ENCODE data around the gene TMEM179.

Gene TMEM179

DNA sequence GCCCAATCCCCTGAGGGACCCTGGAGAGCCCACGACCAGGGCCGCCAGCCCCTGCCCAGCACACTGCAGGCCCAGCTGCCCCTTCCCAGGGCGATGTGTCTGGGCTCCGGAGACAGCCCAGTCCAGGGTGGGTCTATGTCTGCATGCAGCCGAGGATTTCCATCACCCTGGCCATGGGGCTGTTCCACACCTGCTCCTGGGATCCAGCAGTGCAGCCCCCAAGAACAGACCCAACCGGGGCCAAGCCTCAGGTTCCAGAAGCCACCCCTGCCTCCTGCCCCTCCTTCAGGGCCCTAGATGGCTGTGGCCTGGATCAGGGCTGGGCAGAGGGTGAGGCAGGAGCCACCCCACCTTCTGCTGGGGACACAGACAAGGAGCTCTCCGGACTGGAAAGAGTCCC is 13.5 kb downstream of the TMEM179 start:
- no peak for DNase-seq (ENCODE audit: low read depth)
- TF ChIP-seq, protein P1, sequence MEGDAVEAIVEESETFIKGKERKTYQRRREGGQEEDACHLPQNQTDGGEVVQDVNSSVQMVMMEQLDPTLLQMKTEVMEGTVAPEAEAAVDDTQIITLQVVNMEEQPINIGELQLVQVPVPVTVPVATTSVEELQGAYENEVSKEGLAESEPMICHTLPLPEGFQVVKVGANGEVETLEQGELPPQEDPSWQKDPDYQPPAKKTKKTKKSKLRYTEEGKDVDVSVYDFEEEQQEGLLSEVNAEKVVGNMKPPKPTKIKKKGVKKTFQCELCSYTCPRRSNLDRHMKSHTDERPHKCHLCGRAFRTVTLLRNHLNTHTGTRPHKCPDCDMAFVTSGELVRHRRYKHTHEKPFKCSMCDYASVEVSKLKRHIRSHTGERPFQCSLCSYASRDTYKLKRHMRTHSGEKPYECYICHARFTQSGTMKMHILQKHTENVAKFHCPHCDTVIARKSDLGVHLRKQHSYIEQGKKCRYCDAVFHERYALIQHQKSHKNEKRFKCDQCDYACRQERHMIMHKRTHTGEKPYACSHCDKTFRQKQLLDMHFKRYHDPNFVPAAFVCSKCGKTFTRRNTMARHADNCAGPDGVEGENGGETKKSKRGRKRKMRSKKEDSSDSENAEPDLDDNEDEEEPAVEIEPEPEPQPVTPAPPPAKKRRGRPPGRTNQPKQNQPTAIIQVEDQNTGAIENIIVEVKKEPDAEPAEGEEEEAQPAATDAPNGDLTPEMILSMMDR (conservative IDR thresholded peaks at IDR 0.05; ENCODE audit: low read length), result no peak

GRCh38 chr14:104590240-104590965 is 14.2 kb downstream of the TMEM179 start:
- H3K4me3 ChIP-seq (ENCODE audit: low read length), result peak overlapping the region; percentile 15; the same call in 1 of the 2 replicates
- no peak for DNase-seq (ENCODE audit: low read depth)
- TF ChIP-seq, protein P1 (conservative IDR thresholded peaks at IDR 0.05; ENCODE audit: low read length), result no peak

More for the DNA sequence above, 13.5 kb downstream of the TMEM179 start:
- no peak overlapping the region for H3K4me3 ChIP-seq (ENCODE audit: low read length)

GRCh38 chr14:104589338-104590195 is 15.0 kb downstream of the TMEM179 start:
- no peak for DNase-seq (ENCODE audit: low read depth)
- no peak overlapping the region for H3K4me3 ChIP-seq (ENCODE audit: low read length)
- TF ChIP-seq, protein P1 (conservative IDR thresholded peaks at IDR 0.05; ENCODE audit: low read length), result no peak

- no peak for DNase-seq (ENCODE audit: low read depth)
- H3K4me3 ChIP-seq (ENCODE audit: low read length), result no peak overlapping the region
- TF ChIP-seq, protein P1 (conservative IDR thresholded peaks at IDR 0.05; ENCODE audit: low read length), result no peak
Measured at GRCh38 chr14:104588066-104588857, 16.3 kb downstream of the TMEM179 start.

DNA sequence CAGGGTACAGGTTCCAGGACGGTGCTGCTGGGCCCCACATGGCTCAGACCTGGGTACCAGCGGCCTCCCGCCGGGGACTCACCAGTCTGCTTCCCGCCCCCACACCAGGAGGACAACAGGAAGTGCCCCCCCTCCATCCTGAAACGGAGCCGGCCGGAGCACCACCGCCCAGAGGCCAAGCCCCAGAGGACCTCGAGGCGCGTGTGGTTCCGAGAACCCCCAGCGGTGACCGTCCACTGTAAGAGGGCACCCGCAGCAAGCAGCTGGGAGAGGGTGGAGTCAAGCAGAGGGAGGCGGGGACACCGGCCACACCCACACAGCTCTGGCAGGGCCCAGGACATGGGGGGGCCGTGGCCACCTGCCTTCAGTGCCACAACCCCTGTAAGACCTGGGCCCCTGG is 16.9 kb downstream of the TMEM179 start:
- TF ChIP-seq, protein P1 (conservative IDR thresholded peaks at IDR 0.05; ENCODE audit: low read length), result no peak
- no peak overlapping the region for H3K4me3 ChIP-seq (ENCODE audit: low read length)
- no peak for DNase-seq (ENCODE audit: low read depth)

DNA sequence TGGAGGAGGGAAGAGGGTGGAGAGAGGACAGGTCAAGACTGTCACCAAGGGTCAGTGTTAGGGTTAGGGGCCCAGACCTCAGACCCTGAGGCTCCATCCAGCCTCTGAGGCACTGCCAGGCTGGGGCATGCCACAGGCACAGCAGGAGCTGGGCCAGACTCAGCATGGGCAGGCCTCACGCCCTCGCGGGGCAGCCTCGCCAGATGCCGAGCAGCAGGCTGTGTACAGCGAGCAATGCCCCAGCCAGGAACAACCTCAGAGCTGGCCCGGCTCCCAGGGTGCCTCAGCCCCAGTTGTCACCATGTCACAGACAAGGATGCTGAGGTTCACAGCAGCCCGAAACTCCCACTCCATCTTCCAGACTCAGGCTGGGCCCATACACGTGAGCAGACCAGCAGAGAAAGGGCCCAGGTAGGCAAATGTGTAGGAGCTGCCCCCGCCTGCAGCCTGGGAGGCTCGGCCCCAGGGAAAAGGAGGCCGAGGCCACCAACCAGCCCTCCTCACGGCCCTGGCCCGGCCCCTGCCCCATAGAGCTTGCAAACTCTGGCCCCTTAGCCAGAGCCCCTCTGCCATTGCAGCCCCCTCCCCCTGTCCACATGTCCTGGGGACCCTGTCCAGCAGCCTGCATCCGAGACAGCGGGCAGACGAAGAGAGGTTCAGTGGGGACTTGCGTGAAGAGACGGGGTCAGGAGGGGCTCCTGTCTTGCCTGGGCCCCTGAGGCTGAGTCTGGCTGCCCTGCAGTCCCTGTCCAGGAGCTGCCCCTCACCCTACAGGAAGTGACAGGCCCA is 17.5 kb downstream of the TMEM179 start:
- DNase-seq (ENCODE audit: low read depth), result peak; percentile 11
- TF ChIP-seq, protein P1 (conservative IDR thresholded peaks at IDR 0.05; ENCODE audit: low read length), result no peak
- no peak overlapping the region for H3K4me3 ChIP-seq (ENCODE audit: low read length)
